Duodenal mucosa (tissue), 2 donors: ENCODE measurements around the gene KRTAP10-2.
"Not testable (repeated sequence)": the region's sequence is repeated elsewhere in the genome, so short reads cannot be mapped to it uniquely, and the experiment has no call there.

Experiments
- H3K27ac ChIP-seq: one replicate; pipeline ENCODE4 v1.7.0; 2013; ENCODE audit warnings: low read depth, low read length
- H3K27me3 ChIP-seq, 2 donors: one replicate each; pipeline ENCODE4 v1.7.0; 2013; ENCODE audit warnings: low read length in 2 of 2, control low read depth in 1 of 2; ENCODE audit not compliant: insufficient read depth in 2 of 2, control insufficient read depth in 1 of 2
- H3K36me3 ChIP-seq, 2 donors: one replicate each; pipeline ENCODE4 v1.7.0; 2013; ENCODE audit warnings: low read length in 2 of 2, control low read depth in 1 of 2; ENCODE audit not compliant: insufficient read depth in 2 of 2, control insufficient read depth in 1 of 2
- H3K4me1 ChIP-seq, 2 donors: one replicate each; pipeline ENCODE4 v1.7.0; 2013; ENCODE audit warnings: low read length in 2 of 2, control low read depth in 1 of 2; ENCODE audit not compliant: insufficient read depth in 2 of 2, control insufficient read depth in 1 of 2
- H3K4me3 ChIP-seq, 2 donors: one replicate each; pipeline ENCODE4 v1.7.0; 2013; ENCODE audit warnings: low read length in 2 of 2, low read depth in 1 of 2
- H3K9ac ChIP-seq, 2 donors: one replicate each; pipeline ENCODE4 v1.7.0; 2013; ENCODE audit warnings: low read length in 2 of 2, low read depth in 1 of 2
- H3K9me3 ChIP-seq, 2 donors: one replicate each; pipeline ENCODE4 v1.7.0; 2013; ENCODE audit warnings: low read length in 2 of 2, control low read depth in 1 of 2; ENCODE audit not compliant: control insufficient read depth in 1 of 2

The KRTAP10-2 gene

DNA sequence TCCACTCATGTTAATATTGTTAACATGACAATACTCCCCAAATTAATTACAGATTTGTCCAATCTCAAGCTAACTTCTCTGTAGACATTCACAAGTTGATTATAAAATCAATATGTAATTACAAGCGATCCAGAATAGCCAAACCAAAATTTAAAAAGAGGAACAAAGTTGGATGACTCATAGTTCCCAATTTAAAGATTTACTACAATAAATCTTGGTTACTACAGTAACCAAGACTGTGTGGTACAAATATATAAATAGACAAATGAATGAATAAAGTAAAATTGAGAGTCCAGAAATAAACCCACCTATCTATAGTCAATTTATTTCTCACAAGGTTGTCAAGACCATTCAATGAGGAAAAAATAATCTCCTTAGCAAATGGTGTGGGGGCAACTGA, 15.1 kb upstream of the KRTAP10-2 start:
- H3K4me3 ChIP-seq = no peak overlapping the region
- no peak overlapping the region for H3K9ac ChIP-seq
- H3K27ac ChIP-seq = no peak overlapping the region
- no peaks in the 10 kb centered on the region for H3K27me3 ChIP-seq
- H3K9me3 ChIP-seq = peaks cover 2 to 3% of the 10 kb centered on the region in 2 donors
- no peaks in the 10 kb centered on the region for H3K36me3 ChIP-seq
- no peaks in the 10 kb centered on the region for H3K4me1 ChIP-seq

DNA sequence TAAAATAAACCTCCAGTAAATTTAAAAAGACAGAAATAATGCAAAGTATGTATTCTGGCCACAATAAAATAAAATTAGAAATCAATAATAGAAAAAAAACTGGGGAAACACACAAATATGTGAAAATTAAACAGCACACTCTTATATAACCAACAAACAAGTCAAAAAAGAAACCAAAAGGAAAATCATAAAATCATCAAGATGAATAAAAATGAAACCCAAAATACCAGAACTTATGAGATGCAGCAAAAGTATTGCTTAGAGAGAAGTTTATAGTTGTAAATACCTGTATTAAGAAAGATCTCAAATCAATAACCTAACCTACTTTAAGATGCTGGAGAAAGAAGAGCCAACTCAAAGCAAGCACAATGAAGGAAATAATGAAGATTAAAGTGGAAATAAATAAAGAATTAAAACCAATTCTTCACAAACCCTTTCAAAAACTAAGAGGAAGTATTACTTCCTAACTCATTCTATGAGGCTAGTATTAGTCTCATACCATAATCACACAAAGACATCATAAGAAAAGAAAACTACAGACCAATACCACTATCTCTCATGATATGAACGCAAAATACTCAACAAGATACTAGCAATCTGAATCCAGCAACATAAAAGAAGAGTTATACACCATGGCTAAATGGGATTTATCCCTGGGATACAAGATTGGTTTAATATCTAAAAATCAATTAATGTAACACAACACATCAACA, 13.7 kb upstream of the KRTAP10-2 start:
- no peak overlapping the region for H3K27ac ChIP-seq
- H3K4me1 ChIP-seq = no peaks in the 10 kb centered on the region
- H3K27me3 ChIP-seq = no peaks in the 10 kb centered on the region
- H3K4me3 ChIP-seq = no peak overlapping the region
- no peaks in the 10 kb centered on the region for H3K36me3 ChIP-seq
- no peak overlapping the region for H3K9ac ChIP-seq
- no peaks in the 10 kb centered on the region for H3K9me3 ChIP-seq

DNA sequence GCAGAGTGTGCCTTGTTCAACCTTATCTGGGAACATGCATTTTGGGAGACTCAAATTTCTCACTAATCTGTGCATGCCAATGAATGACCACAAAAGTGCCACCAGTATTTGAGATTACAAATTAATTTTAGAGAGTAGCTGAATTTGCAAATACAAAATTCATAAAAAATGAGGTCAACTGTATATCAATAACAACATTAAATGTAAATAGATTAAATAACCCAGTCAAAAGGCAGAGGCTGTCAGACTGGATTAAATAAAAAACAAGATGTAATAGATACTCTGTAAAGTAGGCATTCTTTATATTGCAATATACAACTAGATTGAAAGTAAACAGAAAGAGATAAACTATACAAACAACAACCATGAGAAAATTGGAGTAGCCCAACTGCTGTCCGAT, 12.8 kb upstream of the KRTAP10-2 start:
- no peak overlapping the region for H3K4me3 ChIP-seq
- no peak overlapping the region for H3K9ac ChIP-seq
- H3K36me3 ChIP-seq = no peaks in the 10 kb centered on the region
- H3K9me3 ChIP-seq = no peaks in the 10 kb centered on the region
- peaks cover 0 to 2% of the 10 kb centered on the region in 2 donors for H3K27me3 ChIP-seq
- H3K27ac ChIP-seq = no peak overlapping the region
- no peaks in the 10 kb centered on the region for H3K4me1 ChIP-seq

DNA sequence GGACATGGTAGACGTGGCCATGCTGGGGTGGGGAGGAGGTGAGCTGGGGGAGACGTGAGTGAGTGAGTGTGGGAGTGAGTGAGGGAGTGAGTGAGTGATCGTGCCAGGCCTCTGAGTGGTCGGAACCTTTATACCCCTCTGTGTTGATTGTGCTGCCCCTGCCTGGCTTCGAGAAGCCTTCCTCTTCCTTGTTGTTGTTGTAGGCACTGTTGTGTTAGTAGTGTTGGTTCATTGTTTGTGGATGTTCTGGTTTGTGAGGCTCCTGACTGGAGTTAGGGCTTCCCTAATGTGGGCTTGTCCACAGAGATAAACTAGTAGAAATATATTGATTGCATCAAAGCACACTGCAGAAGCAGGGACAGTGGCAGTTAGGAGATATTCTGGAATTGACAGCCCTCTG, 7.4 kb upstream of the KRTAP10-2 start, which contains the start of gene KRTAP10-3:
Gene KRTAP10-3, minus strand, starts transcription at position 101 of the 400 bp plus-strand sequence. Its CDS starts 80 bp downstream, at position 21.
- Histone ChIP-seq H3K4me1 (no peaks in the 10 kb centered on the region), H3K9ac (no peak within 1 kb of the TSS), H3K9me3 (no peaks in the 10 kb centered on the region), H3K36me3 (no peaks in the 10 kb centered on the region), H3K4me3 (no peak within 1 kb of the TSS), H3K27ac (no peak within 1 kb of the TSS), H3K27me3 (peaks cover 0 to 8% of the 10 kb centered on the region in 2 donors)

DNA sequence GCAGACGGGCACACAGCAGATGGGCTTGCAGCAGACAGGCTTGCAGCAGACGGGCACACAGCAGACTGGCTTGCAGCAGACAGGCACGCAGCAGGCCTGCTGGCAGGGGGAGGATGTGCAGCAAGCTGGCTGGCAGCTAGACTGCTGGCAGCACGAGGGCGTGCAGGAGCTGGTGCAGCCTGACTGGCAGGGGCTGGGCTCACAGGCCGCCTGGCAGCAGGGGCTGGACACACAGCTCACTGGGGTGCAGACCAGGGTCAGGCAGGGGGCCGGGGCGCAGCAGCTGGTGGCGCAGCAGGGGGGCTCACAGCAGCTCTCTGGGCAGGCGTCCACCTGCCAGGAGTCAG, 7.0 kb upstream of the KRTAP10-2 start:
- not testable (repeated sequence) for H3K9ac ChIP-seq, H3K4me1 ChIP-seq, H3K27me3 ChIP-seq, H3K27ac ChIP-seq, H3K9me3 ChIP-seq, H3K4me3 ChIP-seq, H3K36me3 ChIP-seq

DNA sequence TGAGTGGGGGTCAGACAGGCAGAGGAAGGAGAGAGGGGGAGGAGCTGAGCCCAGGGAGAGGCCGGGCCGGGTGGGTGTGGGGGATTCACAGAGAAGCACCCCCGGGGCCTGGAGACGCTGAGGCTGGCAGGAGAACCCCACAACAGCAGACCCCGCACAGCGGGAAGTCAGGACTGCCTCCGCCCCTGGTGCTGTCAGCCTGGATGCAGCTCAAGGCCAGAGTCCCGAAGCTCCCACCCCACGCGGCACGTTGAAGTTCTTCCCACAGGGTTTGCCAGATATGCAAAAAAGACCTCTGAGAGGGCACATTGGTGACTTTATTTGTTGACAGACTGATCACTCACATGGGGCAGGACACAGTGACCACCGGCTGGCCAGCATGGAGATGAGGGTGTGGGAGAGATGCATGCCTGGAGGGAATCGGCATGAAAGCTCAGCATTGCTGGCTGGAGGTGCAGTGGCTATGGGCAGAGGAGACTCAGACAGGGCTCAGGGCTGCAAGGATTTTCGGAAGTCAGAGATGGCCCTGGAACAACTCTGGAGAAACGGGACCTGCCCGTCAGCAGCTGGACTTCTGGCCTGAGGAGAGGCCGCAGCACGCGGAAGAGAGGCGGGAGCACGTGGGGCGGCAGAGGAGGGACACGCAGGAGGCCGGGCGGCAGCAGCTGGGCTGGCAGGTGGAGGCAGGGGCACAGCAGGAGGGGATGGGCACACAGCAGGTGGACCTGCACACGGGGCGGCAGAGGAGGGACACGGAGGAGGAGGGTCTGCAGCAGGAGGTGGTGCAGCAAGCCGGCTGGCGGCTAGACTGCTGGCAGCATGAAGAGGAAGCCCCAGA, 6.4 kb upstream of the KRTAP10-2 start:
- Histone ChIP-seq H3K9ac (no peak overlapping the region), H3K27me3 (peaks cover 0 to 8% of the 10 kb centered on the region in 2 donors), H3K4me1 (no peaks in the 10 kb centered on the region), H3K9me3 (no peaks in the 10 kb centered on the region), H3K27ac (no peak overlapping the region), H3K36me3 (no peaks in the 10 kb centered on the region), H3K4me3 (no peak overlapping the region)

DNA sequence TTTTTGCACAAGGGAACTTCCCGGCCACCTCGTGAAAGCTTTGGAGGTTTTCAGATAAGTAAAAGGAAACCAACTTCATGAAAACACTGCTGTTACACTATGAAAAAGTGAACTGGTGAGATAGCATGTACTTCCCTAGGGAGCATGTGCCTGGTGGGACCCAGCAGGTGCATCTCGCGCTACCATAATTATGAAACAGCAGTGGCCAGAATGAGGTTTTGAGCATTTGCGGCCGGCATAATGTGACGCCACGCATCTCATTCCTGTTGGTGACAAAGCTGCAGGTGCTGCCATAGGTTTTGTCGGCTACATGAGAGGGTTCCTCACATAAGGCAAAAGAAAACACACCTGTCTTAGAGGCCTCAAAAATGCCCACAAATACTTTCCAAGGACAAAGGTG, 5.6 kb upstream of the KRTAP10-2 start:
- Histone ChIP-seq H3K36me3 (no peaks in the 10 kb centered on the region), H3K9ac (no peak overlapping the region), H3K9me3 (no peaks in the 10 kb centered on the region), H3K4me1 (no peaks in the 10 kb centered on the region), H3K27me3 (peaks cover 0 to 8% of the 10 kb centered on the region in 2 donors), H3K27ac (no peak overlapping the region), H3K4me3 (no peak overlapping the region)

DNA sequence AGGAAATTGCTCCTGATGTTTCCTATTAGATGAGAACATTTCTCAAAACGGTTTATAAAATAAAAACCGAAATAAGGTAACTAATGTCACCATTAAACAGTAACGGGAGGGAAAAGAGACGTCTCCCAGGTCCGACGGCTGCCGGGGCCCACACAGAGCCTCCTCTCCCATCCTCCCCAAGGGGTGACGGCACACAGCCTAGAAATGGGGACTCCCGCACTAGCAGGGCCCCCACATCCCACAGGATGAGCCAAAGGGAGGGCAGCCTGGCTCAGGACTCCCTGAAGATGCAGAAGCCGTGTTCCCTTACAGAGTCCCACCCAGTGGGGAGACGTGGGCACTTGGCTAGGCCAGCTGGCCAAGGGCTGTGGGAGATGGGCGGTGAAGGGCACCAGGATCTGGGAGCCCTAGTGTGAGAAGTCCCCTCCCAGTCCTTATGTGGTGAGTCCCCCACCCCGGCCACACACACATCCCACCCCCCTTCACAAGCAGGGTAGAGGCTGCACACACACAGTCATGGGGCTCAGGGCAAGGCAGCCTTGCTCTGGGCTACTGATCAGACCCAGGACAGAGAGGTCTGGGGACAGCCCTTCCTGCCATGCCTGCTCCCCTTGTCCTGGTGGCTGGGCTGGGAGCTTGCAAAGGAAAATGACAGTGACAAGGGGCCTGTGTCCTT, 4.0 kb upstream of the KRTAP10-2 start:
- Histone ChIP-seq H3K4me1 (no peaks in the 10 kb centered on the region), H3K4me3 (no peak overlapping the region), H3K9me3 (no peaks in the 10 kb centered on the region), H3K27ac (no peak overlapping the region), H3K27me3 (peaks cover 0 to 8% of the 10 kb centered on the region in 2 donors), H3K9ac (no peak overlapping the region), H3K36me3 (no peaks in the 10 kb centered on the region)

DNA sequence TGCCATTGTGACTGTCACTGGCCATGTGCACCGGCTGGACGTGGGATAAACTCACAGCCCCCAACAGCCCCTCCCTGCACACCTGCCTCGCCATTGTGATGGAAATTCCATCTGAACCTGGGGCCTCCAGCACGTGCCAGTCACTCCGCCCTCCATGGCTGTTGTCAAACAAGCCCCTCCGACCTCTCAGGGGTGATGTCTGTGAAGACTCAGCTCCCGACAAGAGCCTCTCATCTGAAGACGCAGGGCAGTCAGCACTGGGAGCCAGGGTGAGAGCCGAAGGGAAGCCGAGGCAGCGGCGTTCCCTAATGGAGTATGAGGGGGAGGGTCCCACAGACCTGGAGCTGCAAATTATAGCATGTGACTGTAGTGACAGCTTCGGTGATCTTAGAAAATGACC, 1.4 kb upstream of the KRTAP10-2 start:
- H3K4me1 ChIP-seq = no peaks in the 10 kb centered on the region
- H3K27ac ChIP-seq = no peak overlapping the region
- H3K4me3 ChIP-seq = no peak overlapping the region
- no peaks in the 10 kb centered on the region for H3K36me3 ChIP-seq
- H3K9ac ChIP-seq = no peak overlapping the region
- no peaks in the 10 kb centered on the region for H3K9me3 ChIP-seq
- H3K27me3 ChIP-seq = peaks cover 1 to 4% of the 10 kb centered on the region in 2 donors

DNA sequence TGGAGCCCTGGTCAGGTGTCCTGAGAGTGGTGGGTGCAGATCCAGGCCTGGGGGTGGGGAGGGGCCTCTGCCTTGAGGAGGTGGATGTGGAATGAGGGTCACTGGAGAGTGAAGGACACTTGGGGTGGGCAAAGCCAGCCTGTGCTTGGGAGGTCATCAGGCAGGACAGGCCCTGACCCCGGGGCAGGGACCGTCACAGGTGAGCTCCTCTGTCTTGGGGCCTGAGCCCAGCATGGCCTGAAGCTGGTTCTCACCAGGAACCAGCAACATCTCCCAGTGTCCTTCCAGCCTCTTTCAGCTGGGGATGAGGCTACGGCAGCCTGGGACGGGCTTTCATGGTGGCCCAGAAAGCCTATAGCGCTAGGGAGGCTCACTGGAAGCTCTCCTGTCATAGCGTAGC, 831 bp upstream of the KRTAP10-2 start:
- H3K4me1 ChIP-seq = no peaks in the 10 kb centered on the region
- H3K9ac ChIP-seq = no peak overlapping the region
- H3K36me3 ChIP-seq = no peaks in the 10 kb centered on the region
- H3K9me3 ChIP-seq = peaks cover 0 to 1% of the 10 kb centered on the region in 2 donors
- H3K4me3 ChIP-seq = no peak overlapping the region
- no peak overlapping the region for H3K27ac ChIP-seq
- peaks cover 0 to 4% of the 10 kb centered on the region in 2 donors for H3K27me3 ChIP-seq
